Chondrocyte (in vitro differentiated cells): ENCODE results near the gene PPP2R2C. TPM values are rescaled to one million over a fixed set of nuclear protein-coding genes. Genes with fewer than 3 reads are reported as not detected.

Experiments used
- DNase-seq: peaks from one replicate; pipeline ENCODE4 v3.0.0; 2021; ENCODE audit warnings: mixed read lengths, low spot score
- H3K27ac Mint-ChIP-seq: one replicate; pipeline ENCODE4 v1.8.0; 2021; ENCODE audit warnings: mild to moderate bottlenecking, moderate library complexity, mixed read lengths; ENCODE audit not compliant: unreplicated experiment
- H3K27me3 Mint-ChIP-seq: 2 replicates; pipeline ENCODE4 v1.8.0; 2021; ENCODE audit warnings: low read depth, mixed read lengths
- H3K36me3 Mint-ChIP-seq: 2 replicates; pipeline ENCODE4 v1.8.0; 2021; ENCODE audit warnings: low read depth, mixed read lengths
- H3K4me1 Mint-ChIP-seq: 2 replicates; pipeline ENCODE4 v1.8.0; 2021; ENCODE audit warnings: low read depth, mild to moderate bottlenecking, mixed read lengths
- H3K4me3 Mint-ChIP-seq: one replicate; pipeline ENCODE4 v1.8.0; 2021; ENCODE audit warnings: mild to moderate bottlenecking, moderate library complexity, mixed read lengths; ENCODE audit not compliant: unreplicated experiment
- H3K9me3 Mint-ChIP-seq: 2 replicates; pipeline ENCODE4 v1.8.0; 2021; ENCODE audit warnings: low read depth, mixed read lengths
- total RNA-seq: library from RNA; stranded (reverse); gene quantifications from 3 replicates; pipeline ENCODE4 v1.2.1, GENCODE V29; 2021
- TF ChIP-seq, protein P1 (sequence below): fragments of 200-600 bp; sonication (generic); IDR thresholded peaks from 2 replicates; pipeline ENCODE4 v1.5.0; 2021; ENCODE audit warnings: antibody characterized with exemption, mild to moderate bottlenecking, moderate library complexity

PPP2R2C gene
- total RNA-seq, 1 donor from 2014 or later = 0.10 TPM

DNA sequence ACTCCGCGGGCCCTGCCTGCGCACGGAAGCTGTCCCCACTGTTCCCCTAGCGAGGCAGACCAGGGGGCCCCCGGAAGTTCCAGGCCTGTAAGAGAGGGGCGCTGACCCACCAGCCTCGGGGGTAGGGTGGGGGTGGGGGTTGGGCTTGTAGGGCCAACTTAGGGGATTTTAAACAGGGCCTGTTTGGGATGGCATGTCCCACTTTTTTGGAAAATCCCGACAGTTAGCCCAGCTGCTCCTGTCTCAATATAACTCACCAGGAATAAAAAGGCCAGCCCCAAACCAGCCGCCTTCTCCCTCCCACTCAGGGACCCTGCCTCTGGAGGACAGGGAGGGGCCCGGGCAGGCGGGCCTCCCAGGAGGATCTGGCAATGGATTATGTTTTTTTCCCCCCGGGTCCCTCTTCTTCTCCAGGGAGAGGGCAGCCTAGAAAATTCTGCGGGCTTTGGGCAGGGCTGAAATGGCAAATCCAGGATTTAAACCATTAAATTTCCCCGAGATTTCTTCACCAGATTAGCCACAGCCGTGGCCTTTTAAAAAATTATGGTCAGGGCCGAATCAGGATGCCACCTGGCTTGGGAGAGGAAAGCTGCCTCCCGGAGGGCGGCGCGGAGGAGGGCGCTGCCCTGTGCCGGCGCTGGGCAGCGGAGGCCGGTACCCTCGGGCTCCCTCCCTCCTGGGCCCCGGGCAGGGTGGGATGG lies 957 bp downstream of the PPP2R2C start:
- H3K36me3 Mint-ChIP-seq = no peaks in the 10 kb centered on the region
- TF ChIP-seq, protein P1, sequence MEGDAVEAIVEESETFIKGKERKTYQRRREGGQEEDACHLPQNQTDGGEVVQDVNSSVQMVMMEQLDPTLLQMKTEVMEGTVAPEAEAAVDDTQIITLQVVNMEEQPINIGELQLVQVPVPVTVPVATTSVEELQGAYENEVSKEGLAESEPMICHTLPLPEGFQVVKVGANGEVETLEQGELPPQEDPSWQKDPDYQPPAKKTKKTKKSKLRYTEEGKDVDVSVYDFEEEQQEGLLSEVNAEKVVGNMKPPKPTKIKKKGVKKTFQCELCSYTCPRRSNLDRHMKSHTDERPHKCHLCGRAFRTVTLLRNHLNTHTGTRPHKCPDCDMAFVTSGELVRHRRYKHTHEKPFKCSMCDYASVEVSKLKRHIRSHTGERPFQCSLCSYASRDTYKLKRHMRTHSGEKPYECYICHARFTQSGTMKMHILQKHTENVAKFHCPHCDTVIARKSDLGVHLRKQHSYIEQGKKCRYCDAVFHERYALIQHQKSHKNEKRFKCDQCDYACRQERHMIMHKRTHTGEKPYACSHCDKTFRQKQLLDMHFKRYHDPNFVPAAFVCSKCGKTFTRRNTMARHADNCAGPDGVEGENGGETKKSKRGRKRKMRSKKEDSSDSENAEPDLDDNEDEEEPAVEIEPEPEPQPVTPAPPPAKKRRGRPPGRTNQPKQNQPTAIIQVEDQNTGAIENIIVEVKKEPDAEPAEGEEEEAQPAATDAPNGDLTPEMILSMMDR = no peak
- H3K4me1 Mint-ChIP-seq = peaks cover 8% of the 10 kb centered on the region
- peaks cover 65% of the 10 kb centered on the region for H3K27me3 Mint-ChIP-seq
- no peak overlapping the region for H3K27ac Mint-ChIP-seq
- peak overlapping the region; percentile 35 for H3K4me3 Mint-ChIP-seq
- DNase-seq = no peak
- peaks cover 2% of the 10 kb centered on the region for H3K9me3 Mint-ChIP-seq

DNA sequence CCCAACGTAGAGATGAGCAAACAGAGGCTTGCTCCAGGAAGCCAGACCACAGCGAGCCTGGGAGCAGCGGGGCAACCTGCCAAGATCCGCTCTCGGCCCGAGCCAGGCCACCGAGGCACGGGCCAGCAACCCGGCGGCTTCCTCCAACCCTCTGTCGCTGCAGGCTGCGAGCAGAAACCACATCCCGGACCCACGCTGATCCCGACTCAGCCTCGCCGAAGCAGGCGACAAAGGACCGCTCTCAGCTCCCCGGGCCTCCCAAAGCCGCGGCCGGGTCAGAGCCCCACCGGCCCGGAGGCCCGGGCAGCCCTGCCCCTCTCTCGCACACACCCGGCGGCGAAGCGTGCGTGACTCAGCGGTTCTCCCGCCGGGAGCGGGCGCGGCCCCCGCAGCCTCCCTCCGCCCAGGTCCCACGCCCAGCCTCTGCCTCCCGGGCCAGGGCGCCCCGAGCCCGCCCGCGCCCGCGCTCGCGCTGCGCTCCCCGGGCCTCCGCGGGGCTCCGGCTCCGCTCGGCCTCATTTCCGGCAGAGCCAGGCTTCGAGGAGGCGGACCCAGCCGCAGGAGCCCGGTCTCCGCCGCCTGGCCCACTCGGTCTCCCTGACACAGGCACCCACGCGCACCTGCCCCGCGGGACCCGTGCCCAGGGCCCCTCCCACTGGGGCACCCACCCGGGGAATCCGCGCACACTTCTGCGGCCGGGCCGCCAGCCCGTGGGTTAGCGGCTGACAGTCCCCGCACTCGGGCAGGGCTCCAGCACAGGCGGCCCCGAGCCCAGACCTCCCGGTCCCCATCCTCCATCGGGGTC lies 1.7 kb downstream of the PPP2R2C start:
- H3K27ac Mint-ChIP-seq = no peak overlapping the region
- DNase-seq = no peak
- H3K27me3 Mint-ChIP-seq = peaks cover 66% of the 10 kb centered on the region

DNA sequence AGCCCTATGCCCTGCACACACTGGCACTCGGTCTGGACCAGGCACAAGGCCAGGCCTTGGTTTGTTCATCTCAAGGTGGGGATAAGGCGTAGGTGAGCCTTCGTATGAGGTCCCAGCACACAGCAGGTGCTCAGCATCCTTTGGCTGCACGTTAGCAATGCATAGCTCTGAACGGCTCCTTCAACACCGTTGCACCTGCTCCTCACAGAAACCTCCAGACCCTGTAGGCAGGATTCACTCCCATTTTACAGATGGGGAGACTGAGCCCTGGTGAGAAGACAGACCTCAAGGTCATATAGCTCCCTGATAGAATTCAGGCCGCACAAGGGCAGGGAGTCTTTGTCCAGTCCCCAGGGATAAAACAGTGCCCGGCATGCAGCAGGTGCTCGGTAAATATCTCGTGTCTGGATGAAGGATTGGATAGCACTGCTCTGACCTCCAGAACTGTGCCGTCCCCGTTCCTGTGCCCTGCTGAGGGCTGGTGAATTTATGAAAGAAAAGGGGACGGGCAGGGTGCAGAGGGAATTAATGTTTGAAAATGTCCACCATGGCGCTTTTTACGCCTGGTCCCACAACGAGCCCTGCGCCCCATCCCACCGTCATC lies 2.4 kb downstream of the PPP2R2C start:
- H3K27ac Mint-ChIP-seq = no peak overlapping the region
- peaks cover 8% of the 10 kb centered on the region for H3K4me1 Mint-ChIP-seq
- no peaks in the 10 kb centered on the region for H3K9me3 Mint-ChIP-seq
- H3K27me3 Mint-ChIP-seq = peaks cover 66% of the 10 kb centered on the region
- DNase-seq = no peak
- H3K36me3 Mint-ChIP-seq = no peaks in the 10 kb centered on the region
- TF ChIP-seq, protein P1 = no peak
- peak overlapping the region; percentile 47 for H3K4me3 Mint-ChIP-seq

More for the DNA sequence above, 1.7 kb downstream of the PPP2R2C start:
- Mint-ChIP-seq H3K4me1 (peaks cover 8% of the 10 kb centered on the region), H3K9me3 (no peaks in the 10 kb centered on the region), H3K36me3 (no peaks in the 10 kb centered on the region), H3K4me3 (peak overlapping the region; percentile 47)
- TF ChIP-seq, protein P1 = no peak

DNA sequence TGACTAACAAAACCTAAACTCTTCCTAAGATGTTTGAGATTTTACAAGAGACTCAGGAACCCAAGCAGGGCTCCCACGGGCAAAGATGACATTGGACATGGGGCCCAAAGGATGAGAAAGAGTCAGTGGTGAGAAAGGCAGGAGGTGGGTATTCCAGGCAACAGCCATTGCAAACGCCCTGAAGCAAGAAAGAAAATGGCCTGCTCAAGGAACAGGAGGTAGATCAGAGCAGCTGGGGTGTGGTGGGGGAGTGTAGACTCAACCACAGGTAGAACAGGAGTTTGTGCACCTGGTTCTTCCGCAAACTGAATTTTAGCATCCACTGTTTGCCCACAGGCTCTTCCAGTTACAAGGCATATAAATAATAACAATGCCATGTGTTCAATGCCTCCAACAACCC lies 3.3 kb downstream of the PPP2R2C start:
- Mint-ChIP-seq H3K27me3 (peaks cover 67% of the 10 kb centered on the region), H3K9me3 (no peaks in the 10 kb centered on the region), H3K27ac (no peak overlapping the region), H3K4me3 (no peak overlapping the region), H3K4me1 (peaks cover 8% of the 10 kb centered on the region), H3K36me3 (no peaks in the 10 kb centered on the region)
- no peak for DNase-seq
- TF ChIP-seq, protein P1 = no peak

DNA sequence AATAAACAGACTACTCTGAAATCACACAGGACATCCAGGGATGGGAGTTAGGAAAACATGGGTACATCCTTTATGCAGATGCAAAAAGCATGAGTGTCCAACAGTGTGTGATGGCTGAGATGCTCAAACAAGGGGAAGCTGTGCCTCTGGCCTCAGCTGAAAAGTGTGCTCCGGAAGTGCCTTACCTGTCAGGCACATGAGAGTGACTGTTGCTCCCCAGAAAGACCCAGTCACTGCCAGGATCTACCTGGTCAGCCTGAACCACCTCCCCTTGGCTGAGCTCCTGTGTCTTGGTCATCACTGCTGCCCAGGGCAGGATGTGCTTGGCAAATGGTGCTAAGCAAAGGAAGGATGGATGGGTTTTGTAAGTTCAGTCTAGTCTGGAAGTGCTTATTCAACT lies 4.0 kb downstream of the PPP2R2C start:
- Mint-ChIP-seq H3K4me3 (no peak overlapping the region), H3K27me3 (peaks cover 69% of the 10 kb centered on the region), H3K9me3 (no peaks in the 10 kb centered on the region)

More for the DNA sequence above, 4.0 kb downstream of the PPP2R2C start:
- TF ChIP-seq, protein P1 = no peak
- H3K4me1 Mint-ChIP-seq = peaks cover 8% of the 10 kb centered on the region
- DNase-seq = no peak
- no peak overlapping the region for H3K27ac Mint-ChIP-seq
- no peaks in the 10 kb centered on the region for H3K36me3 Mint-ChIP-seq
